ENCODE measurements around the gene YARS1.

GRCh38 chr1:32863881-32864245 lies 46.7 kb upstream of the YARS1 start:
- no peak for TF ChIP-seq CTCF (IDR thresholded peaks at IDR 0.05)
- no peak for TF ChIP-seq ZFX (IDR thresholded peaks at IDR 0.05; ENCODE audit: borderline replicate concordance)

Data from 22Rv1 (cell line).